GM06990 (cell line): ENCODE measurements around the gene LVRN.

Experiments
- DNase-seq: peaks from one replicate; pipeline ENCODE4 v3.0.0-alpha.2; 2011; ENCODE audit not compliant: insufficient read length; ENCODE audit errors: extremely low read depth
- H3K27me3 ChIP-seq: replicated peaks from 2 replicates; pipeline ENCODE4 v1.6.0; 2011; ENCODE audit warnings: low read length; ENCODE audit not compliant: control insufficient read depth, insufficient read depth
- H3K36me3 ChIP-seq: 2 replicates; pipeline ENCODE4 v1.5.1; 2011; ENCODE audit warnings: low read length; ENCODE audit not compliant: control insufficient read depth, insufficient read depth
- H3K4me3 ChIP-seq: replicated peaks from 2 replicates; pipeline ENCODE4 v1.5.1; 2011; ENCODE audit warnings: low read depth, mild to moderate bottlenecking, control low read depth, low read length
- TF ChIP-seq, protein P1 (sequence below): IDR thresholded peaks from 2 replicates; pipeline ENCODE4 v1.5.1; 2011; ENCODE audit warnings: low read length, control low read depth, mild to moderate bottlenecking, inconsistent platforms; ENCODE audit not compliant: insufficient read depth, poor library complexity, severe bottlenecking

LVRN gene

DNA sequence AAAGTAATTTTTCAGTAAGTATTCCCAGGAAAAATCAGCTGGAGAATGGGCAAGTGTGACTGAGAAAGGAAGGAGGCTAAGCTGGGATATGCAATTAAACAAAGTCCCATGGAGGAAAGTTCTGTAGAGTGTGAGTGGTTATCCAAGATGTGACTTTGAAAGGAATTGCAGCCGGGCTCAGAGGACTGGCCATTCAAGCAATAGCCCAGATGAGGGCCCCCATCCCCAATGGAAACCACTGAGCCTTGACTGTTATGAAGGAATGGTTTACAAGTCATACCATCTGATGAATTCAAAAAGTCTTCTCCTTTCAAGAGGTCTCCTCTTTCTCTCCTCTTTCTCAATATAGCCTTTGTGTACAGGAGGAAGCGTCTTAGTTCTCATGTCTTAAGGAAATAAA is 6.5 kb downstream of the LVRN start:
- DNase-seq: no peak
- Histone ChIP-seq H3K36me3 (no peaks in the 10 kb centered on the region), H3K27me3 (no peaks in the 10 kb centered on the region), H3K4me3 (no peak overlapping the region)
- TF ChIP-seq, protein P1, sequence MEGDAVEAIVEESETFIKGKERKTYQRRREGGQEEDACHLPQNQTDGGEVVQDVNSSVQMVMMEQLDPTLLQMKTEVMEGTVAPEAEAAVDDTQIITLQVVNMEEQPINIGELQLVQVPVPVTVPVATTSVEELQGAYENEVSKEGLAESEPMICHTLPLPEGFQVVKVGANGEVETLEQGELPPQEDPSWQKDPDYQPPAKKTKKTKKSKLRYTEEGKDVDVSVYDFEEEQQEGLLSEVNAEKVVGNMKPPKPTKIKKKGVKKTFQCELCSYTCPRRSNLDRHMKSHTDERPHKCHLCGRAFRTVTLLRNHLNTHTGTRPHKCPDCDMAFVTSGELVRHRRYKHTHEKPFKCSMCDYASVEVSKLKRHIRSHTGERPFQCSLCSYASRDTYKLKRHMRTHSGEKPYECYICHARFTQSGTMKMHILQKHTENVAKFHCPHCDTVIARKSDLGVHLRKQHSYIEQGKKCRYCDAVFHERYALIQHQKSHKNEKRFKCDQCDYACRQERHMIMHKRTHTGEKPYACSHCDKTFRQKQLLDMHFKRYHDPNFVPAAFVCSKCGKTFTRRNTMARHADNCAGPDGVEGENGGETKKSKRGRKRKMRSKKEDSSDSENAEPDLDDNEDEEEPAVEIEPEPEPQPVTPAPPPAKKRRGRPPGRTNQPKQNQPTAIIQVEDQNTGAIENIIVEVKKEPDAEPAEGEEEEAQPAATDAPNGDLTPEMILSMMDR: no peak

DNA sequence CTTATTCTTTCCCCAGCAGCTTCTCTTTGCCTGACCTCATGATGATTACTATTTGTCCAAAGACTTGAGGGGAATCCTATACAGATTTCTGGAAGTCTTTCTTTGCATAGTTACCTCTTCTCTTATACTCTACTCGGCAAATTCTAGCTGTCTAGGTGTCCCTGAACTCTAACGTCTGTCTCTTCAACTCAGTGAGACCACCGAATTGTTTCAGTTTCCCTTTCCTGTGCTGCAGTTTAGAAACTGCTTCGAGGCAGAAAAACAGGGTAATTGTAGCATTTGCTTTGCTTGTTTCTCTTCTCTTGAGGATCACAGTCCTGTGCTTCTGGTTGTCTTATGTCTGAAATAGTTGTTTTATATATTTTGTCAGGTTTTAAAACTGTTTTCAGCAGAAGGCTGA is 14.8 kb downstream of the LVRN start:
- TF ChIP-seq, protein P1: no peak
- Histone ChIP-seq H3K27me3 (no peaks in the 10 kb centered on the region), H3K4me3 (peak overlapping the region; percentile 10; the same call in 1 of the 2 replicates)

DNA sequence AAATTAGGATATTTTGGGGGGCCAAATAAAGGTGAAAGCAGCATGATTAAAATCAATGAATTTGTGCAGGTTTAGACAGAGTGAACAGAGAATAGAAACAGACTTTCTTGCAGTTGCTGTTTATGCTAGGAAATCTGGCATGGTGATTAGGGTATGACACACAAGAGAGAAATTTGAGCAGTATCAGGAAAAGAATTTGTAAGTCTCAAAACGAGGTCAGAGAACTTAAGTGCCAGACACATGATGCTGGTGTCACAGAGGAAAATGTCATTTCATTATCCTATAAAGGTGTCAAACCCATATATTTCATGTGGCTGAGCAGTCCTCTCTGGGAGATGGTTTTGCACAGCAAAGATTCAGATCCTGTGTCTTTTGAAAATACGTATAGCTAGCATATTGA is 15.7 kb downstream of the LVRN start:
- Histone ChIP-seq H3K27me3 (no peaks in the 10 kb centered on the region), H3K4me3 (no peak overlapping the region), H3K36me3 (no peaks in the 10 kb centered on the region)
- no peak for DNase-seq
- TF ChIP-seq, protein P1: no peak

More for the DNA sequence above, 14.8 kb downstream of the LVRN start:
- DNase-seq: no peak
- no peaks in the 10 kb centered on the region for H3K36me3 ChIP-seq

DNA sequence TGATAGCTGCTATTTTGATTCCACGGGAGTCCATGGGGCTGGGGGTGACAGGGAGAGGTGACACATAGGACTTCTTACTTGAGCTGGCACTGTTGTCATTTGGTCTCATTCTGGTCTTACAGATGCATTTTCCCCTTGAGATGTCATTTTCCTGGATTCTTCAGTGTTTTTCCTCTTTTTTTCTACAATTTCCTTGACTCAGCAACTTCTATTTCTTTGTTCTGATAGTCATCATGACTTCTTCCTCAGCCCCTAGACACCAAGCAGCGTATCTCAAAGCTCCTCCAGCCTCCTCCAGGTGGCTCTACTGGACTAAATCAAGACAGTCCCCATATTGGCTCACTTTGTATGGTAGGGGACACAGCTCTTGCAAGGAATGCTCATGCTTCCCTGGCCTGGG is 16.5 kb downstream of the LVRN start:
- no peaks in the 10 kb centered on the region for H3K36me3 ChIP-seq
- TF ChIP-seq, protein P1: no peak
- no peaks in the 10 kb centered on the region for H3K27me3 ChIP-seq
- no peak overlapping the region for H3K4me3 ChIP-seq
- no peak for DNase-seq

DNA sequence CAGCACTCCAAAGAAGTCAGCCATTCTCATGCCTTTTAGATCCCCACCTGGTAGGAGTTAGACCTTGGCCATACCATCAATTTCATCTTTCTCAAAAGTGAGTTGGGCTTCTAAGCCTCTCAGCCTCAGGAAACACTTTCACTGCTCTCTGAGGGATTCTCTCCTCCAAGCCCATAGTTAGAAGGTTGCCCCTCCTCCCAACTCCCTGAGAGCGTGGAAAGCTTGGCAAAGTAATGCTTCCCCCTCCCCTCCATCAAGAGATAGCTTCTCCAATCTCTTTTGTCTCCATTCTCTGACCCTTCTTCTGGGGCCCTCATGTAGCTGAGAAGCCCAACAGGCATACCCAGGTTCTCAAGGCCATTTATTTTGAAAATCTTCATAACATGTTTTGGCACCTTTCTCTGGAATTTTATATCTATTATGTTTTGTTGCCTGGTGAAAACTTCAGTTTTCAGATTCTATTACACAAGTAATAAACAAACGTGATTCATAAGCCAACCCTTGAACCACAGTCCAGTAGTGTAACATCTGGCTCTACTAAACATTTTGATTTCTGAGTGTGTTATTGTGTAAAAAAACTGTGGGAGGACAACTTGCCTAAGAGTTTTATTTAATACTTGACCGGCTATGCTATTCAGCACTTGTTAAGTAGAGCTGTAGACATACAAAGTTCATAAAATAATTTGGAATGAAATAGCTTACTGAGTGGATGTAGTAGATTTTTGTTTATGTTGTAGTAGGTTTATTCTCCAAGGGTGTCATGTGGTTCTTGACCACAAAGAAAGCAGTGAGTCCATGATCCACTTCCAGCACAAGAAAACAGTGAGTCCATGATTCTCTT is 17.1 kb downstream of the LVRN start:
- TF ChIP-seq, protein P1: no peak

More for the DNA sequence above, 17.1 kb downstream of the LVRN start:
- DNase-seq: no peak
- Histone ChIP-seq H3K36me3 (no peaks in the 10 kb centered on the region), H3K4me3 (no peak overlapping the region), H3K27me3 (no peaks in the 10 kb centered on the region)
